NCI-H187 (cell line): ENCODE results near the gene CPA1.

ENCODE experiments used
- DNase-seq, 2 experiments: peaks; one replicate each; lab custom pipeline; 2025; lab: John Stamatoyannopoulos, UW

CPA1 gene

GRCh38 chr7:130379921-130380860 is at the start of gene CPA1:
TSS of gene CPA1 (plus strand) at chr7:130380494. CDS start at chr7:130380521, 27 bp downstream.
- DNase-seq = no peak

GRCh38 chr7:130332259-130333053 is 47.8 kb upstream of the CPA1 start:
- no peak for DNase-seq

- no peak for DNase-seq
These were observed 46.5 kb upstream of the CPA1 start for GRCh38 chr7:130333832-130334231.

DNA sequence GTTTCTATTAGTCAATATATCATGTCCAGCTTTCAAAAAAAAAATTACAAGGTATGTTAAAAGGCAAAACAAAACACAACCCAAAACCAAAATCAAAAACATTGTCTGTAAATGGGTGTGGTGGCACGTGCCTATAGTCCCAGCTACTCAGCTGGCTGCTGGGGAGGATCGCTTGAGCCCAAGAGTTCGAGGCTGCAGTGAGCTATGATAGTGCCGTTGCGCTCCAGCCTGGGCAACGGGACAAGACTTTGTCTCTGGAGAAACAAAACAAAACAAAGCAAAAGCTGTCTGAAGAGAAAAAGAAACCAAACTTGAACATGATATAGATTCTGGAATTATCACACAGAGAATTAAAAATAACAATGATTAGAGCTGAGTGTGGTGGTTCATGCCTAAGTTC is 46.0 kb upstream of the CPA1 start:
- no peak for DNase-seq

- DNase-seq = no peak
These were observed 42.8 kb upstream of the CPA1 start for GRCh38 chr7:130337410-130337971.

DNA sequence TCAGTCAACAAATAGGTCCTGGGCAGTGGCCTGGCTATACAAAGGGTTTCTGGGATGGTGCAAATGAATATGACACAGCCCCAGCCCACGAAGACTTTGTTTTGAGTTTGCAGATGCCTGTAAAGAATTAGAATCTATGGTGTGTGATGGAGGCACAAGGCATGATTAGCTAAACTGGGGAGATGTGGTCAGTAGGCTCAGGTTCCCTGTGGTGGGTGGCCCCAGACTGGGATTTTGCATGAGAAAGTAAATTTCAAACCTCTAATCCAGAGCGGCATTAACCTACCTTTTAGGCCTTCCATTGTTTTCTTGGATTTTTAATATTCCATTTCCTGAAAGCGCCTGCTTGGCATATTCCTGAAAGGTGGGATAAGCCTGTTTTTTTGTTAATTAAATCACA is 42.1 kb upstream of the CPA1 start:
- no peak for DNase-seq

DNA sequence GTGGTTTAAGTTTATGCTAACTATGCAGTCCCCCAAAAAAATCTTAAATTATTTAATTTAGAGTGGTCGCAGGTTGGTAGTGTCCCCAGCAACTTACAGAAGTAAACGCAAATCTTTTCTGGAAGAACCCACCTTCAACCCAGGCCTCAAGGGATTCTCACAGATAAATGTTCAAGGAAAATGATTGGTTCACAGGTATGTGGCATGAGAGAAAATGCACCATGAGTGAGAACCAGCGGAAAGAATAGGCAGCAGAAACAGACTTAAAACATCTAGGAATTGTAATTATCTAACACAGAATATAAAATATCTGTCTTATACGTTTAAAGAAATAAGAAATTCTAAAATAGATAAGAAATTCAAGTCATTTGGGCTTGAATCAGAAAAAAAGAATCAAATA is 38.4 kb upstream of the CPA1 start:
- DNase-seq = no peak

DNA sequence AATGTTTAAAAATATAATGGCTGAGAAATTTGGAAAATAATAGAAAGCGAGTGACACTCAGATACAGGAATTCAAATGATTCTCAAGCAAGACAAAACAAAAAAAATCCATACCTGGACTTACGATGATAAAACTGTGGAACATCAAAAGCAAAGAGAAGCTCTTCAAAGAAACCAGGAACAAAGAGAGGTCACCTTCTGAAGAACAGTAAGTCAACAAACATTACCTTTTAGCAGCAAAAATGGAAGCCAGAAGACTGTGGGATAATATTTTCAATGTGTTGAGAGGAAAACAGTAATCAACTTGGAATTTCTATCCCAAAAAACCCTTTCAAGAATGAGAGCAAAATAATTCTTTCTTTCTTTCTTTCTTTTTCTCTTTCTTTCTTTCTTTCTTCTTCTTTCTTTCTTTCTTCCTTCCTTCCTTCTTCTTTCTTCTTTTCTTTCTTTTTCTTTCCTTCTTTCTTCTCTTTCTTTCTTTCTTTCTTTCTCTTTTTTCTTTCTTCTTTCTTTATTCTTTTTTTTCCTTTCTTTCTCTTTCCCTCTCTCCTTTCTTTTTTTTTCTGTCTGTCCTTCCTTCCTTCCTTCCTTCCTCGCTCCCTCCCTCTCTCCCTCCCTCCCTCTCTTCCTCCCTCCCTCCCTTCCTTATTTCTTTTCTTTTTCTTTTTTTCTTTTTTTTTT is 37.5 kb upstream of the CPA1 start:
- DNase-seq = no peak

DNA sequence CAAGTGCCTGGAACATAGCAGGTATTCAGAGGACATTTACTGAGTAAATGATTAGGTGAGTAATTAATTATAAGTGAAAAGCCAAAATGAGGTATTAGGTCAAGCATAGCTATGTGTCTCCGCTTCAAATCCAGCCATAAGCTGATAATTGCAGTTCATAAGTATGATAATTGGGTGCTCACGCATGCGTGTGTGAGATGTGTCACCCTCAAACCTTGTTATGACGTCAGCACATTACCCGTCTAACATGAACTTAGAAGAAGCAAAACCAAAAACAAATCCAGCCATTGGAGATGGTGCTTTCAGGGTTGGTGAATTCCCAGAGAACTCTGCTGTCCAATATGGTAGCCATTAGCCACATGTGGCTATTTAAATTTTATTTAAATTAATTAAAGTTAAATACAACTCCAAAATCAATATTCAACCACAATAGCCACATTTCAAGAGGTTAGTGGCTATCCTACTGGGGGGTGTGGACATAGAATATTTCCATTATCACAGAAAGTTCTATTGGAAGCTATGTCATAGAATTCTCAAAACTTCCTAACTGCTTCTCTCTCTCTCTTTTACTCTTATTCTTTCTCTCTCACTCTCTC is 35.9 kb upstream of the CPA1 start, which contains the start of gene CPA5:
CPA5 (plus strand) TSS at position 546 of the 596 bp plus-strand sequence. CDS start 1,670 bp downstream, outside the sequence.
- DNase-seq = no peak

DNA sequence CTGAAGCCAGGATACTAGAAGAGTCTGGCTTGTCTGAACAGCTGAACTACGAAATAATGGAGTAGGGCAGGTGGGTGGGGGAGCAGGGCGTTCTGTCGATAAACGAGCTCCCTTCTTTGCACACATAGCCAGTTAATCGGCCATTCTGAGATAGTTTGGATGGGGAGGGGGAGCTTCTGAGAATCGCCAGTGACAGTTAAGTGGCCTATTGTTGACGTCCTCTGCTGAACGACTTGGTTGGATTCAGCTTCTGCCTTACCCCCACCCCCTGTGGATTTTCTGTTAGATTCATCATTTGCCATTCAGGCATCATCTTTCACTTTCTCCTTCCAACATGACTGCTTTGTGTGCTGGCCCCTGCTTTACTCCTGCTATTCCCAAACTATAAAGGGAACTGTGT is 35.2 kb upstream of the CPA1 start:
- DNase-seq = peak; percentile 76 to 87

- DNase-seq = no peak
These were observed 34.6 kb upstream of the CPA1 start for GRCh38 chr7:130345725-130346124.

DNA sequence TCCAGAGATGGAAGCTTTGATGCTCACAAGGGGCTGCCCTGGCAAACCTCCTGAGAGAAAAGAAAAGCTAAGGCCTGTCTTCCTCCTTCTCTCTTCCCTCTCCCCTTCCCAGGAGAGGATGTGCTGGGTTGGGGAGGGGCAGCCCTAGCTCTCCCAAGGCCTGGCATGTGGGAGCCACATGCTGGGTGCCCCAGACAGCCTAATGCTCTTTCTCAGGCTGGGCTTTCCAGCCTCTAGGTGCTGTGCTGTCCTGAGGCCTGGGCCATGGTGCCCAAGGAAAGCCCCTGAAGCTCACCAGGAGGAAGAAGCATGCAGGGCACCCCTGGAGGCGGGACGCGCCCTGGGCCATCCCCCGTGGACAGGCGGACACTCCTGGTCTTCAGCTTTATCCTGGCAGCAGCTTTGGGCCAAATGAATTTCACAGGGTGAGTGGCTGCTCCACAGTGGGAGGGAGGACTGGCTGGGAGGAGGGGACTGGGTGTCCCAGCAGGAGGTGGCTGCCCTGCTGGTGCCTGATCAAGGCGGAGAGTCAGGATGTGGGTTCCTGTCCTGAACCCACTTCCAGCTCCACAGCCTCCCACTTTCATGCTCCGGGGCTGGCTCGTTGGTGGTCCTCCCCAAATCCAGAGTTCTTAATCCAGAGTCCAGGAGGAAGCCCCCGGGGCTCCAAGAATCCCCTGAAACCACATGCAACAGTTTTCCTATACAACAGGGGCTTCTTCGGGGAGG is 34.0 kb upstream of the CPA1 start:
- DNase-seq = no peak

DNA sequence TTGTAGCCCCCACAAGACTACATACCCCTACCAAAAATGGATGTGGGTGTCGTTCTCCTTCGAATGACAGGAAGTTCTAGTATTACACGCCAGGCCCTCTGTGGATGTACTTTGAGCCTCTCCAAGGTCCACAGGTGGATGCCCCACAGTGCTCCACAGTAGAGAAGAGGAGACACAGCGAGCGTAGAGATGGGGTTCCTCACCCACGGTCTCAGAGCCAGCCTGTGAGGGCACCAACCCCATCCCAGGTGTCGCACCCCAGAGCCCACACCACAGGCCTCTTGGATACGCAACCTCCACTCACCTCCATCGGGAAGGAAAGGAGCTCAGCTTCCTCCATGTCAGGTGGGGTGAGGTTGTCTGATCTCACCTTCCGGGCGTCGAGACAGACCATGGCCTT is 33.4 kb upstream of the CPA1 start:
- DNase-seq = no peak

GRCh38 chr7:130349911-130350782 is 30.1 kb upstream of the CPA1 start:
- peak; percentile 41 to 62 for DNase-seq

DNA sequence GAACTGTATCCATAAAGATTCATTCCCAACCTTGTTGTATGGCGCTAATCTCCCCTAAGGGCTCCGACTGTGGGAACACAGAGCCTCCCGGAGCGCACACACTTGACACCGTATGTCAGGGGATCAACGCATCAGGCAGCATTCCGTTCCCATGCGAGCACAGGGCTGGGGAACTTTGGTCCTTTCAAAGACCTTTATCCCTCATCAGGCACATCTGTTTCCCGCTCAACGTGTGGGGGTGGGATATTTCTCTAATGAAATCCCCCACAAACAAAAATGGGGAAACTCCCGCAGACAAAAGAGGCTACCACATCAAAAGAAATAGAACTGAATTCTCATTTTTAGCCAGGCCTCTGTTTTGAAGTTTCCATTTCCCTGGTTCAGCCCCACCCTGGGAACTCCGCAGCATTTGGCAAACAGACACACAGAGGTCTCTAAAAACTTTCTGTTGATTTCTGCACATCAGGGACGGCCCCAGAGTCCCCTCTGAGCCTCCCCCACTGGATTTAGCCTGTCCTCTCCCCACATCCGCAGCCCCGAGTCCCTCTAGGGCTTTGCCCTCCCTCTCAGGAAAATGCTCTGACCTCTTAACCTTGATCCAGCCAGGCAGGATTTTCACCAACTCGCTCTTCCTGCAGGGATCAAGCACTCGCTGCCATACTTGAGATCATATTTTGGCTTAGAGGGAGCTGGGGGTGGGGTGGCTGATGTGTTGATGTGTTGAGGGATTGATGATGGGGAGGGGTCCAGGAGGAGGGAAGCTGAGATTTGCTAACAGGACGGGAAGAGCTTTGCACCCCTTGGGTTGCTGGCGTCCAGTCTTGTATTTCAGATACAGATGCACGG is 29.1 kb upstream of the CPA1 start:
- DNase-seq = peak; percentile 41 to 62

- DNase-seq = peak in 1 of 2 experiments; percentile 81
These were observed 28.6 kb upstream of the CPA1 start for GRCh38 chr7:130351791-130352090.

GRCh38 chr7:130352194-130353074 is 27.9 kb upstream of the CPA1 start:
- DNase-seq = peak; percentile 93 to 96

- no peak for DNase-seq
These were observed 27.1 kb upstream of the CPA1 start for GRCh38 chr7:130353196-130353595.
